ENCODE results near the gene SLX4.

- TF ChIP-seq, protein P1, sequence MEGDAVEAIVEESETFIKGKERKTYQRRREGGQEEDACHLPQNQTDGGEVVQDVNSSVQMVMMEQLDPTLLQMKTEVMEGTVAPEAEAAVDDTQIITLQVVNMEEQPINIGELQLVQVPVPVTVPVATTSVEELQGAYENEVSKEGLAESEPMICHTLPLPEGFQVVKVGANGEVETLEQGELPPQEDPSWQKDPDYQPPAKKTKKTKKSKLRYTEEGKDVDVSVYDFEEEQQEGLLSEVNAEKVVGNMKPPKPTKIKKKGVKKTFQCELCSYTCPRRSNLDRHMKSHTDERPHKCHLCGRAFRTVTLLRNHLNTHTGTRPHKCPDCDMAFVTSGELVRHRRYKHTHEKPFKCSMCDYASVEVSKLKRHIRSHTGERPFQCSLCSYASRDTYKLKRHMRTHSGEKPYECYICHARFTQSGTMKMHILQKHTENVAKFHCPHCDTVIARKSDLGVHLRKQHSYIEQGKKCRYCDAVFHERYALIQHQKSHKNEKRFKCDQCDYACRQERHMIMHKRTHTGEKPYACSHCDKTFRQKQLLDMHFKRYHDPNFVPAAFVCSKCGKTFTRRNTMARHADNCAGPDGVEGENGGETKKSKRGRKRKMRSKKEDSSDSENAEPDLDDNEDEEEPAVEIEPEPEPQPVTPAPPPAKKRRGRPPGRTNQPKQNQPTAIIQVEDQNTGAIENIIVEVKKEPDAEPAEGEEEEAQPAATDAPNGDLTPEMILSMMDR (IDR thresholded peaks at IDR 0.05) = no peak
- TF ChIP-seq POLR2AphosphoS5 (IDR thresholded peaks at IDR 0.05) (no peak), POLR2A (IDR thresholded peaks at IDR 0.05) (no peak), EP300 (IDR thresholded peaks at IDR 0.05) (no peak)
Observed at GRCh38 chr16:3536851-3537250, 74.6 kb downstream of the SLX4 start.

All from stomach (tissue), 4 donors.